HG02798 (cell line): ENCODE measurements around the gene TTLL6.

ENCODE experiments used
- ATAC-seq: cut with Tn5 transposase; IDR thresholded peaks from one replicate; pipeline ENCODE4 v1.9.1; 2021; ENCODE audit warnings: mild to moderate bottlenecking; ENCODE audit not compliant: unreplicated experiment, poor library complexity

The TTLL6 gene

GRCh38 chr17:48746916-48747444 lies 70.0 kb downstream of the TTLL6 start:
- ATAC-seq: no peak

DNA sequence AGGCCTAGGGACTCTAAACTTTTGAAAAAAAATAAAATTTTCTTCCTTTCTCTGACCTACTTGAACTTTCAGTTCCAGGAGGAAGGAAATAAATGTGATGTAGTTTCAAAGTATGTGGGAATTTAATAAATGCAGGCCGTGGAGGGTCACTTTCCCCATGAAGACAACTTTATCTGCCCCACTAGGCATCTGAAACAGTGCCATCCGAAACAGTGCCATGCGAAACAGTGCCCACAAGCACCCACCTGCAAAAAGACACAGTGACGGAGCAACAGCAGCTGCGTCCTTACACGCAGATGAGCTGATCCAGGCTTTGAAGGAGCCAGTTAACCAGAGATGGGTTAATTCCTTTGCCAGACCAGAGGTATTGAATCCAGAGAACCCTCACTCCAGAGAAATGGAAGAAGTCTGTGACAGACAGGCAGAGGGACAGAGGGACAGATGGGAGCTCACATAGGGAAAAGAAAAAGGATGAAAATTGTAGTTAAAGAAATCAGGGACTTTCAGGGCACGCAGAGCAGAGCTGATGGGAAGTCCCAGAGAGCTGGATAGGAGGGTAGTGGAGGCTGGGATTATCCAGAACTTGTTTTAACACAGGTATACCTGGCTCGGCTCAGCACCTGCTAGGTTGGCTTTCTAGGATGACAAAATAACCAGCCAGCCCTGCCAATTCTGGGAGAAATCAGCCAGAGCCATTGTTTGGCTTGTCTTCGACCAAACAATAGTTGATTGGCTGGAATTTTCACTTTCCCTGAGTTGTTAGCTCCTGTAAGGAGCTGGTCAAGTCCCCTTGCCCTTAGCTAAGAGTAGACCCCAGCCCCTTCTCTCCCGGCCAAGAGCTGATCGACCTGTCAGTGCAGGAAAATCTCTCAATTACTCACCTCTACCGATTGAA lies 71.4 kb downstream of the TTLL6 start:
- ATAC-seq: no peak

GRCh38 chr17:48740537-48740936 lies 76.5 kb downstream of the TTLL6 start:
- no peak for ATAC-seq

- no peak for ATAC-seq
Observed at GRCh38 chr17:48738803-48739526, 78.1 kb downstream of the TTLL6 start.

DNA sequence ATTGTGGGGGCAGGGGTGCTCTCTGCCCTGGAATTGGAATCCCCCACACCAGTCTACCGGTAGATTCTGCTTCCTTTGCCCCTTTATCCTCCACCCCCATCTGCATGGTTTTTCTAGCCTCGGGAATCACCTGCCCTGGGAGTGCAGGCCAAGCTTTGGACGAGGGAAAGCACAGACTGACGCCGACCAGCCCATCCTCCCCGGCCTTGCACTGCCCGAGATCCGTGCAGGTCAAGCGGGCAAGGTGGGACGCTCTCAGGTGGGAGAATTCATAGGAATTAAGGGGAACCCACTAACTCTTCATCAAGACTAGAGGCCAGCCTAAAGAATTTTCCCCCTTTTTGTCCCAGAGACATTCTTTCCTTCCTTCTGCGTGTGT lies 78.6 kb downstream of the TTLL6 start:
- ATAC-seq: no peak

DNA sequence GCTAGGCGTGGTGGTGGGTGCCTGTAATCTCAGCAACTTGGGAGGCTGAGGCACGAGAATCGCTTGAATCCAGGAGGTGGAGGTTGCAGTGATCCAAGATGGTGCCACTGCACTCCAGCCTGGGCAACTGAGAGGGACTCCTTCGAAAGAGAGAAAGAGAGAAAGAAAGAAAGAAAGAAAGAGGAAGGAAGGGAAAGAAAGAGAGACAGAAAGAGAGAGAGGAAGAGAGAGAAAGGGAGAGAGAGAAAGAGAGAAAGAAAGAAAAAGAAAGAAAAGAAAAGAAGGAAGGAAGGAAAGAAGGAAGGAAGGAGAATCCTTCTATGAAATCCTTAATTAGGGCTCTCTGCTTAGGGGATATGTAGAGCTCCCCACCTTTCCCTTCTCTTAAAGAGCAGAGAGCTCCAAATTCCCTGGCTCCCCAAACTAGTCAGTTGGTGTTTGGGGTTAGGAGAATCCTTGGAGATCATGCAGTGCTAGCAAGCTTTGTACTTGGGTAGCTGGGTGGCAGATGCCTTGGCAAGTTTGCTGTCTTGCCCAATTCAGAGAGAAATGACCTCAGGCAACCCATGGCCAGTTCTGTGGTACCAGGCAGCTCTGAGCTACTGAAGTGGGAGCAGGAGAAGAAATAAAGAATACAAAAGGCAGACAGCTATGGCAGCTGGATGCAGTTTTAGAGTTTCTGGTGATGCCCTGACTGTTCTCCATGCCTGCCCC lies 79.5 kb downstream of the TTLL6 start:
- ATAC-seq: no peak

DNA sequence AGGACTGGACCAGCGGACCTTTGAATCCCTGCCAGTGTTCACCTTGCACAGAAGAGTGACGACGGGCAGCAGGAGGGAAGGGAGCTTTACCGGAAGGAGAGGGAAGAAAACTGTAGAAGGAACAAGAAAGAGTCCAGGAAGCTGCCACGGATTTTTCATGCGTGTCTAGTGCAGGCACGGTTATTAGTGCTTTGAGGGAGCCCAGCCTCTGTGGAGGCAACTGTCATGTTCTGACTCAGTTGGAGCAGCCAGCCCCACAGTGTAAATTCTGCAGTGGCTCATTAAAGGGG lies 82.0 kb downstream of the TTLL6 start:
- no peak for ATAC-seq

DNA sequence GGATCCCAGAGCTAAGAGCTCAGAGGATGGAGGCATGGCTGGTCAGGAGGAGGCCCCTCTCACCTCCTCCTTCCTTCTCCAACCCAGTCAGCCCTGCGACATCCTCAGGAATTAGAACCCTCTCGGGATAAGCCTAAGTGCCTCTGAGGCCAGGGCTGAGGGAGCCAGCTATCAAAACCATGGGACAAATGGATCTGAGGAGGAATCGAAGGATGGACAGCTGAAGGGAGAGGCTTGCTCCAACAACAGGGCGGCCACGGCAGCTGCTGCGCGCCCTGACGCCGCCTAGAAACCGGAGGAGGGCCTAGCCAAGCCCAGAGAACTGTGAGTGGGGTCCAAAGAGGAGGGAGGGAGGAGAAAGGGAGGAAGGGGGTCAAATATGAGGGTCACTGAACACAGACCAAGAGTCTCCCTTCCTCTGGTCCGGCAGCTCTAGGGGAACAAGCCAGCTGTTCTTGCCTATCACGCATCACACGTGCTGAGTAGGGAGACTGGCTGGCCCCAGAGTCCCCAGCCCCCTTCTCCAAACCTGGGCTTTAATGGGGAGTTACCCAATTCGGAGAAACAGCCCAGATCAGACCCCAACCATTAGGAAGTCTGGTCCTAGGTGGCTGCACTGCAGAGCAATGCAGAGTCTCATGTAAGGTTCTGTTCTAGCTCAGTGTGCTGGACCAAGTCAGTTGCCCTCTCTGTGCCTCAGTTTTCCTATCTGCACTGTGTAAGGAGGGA lies 82.5 kb downstream of the TTLL6 start:
- no peak for ATAC-seq

- no peak for ATAC-seq
Observed at GRCh38 chr17:48733632-48734328, 83.2 kb downstream of the TTLL6 start.

GRCh38 chr17:48732688-48733629 lies 84.1 kb downstream of the TTLL6 start:
- no peak for ATAC-seq

DNA sequence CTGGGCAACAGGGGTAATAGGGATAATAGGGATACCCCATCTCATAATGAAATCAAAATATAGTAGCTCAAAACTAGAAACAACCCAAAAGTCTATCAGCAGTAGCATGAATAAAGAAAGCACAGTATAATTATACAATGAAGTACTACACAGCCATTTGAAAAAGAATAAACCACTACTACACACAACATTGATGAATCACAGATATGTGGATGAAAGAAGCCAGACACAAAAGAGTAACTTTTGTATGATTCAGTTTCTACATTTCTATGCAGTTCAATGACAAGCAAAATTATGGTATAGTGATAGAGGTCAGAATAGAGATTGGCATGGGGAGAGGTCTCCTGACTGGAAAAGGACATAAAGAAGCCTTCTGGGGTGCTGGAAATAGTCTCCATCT lies 85.7 kb downstream of the TTLL6 start:
- no peak for ATAC-seq

DNA sequence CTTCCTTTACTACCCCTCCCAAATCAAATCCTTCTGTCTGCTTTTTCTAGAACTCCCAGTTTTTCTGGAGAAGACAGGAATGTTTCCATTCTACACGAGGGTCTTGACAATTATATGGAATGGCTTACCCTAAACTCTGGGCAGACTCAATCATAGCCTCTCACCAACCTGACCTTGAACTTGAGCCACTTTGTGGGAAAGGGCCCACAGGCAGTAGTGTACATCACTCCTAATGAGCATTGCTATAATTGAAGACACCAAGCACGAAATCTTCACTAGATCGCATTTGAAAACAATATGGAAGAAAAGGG lies 86.8 kb downstream of the TTLL6 start:
- ATAC-seq: no peak

DNA sequence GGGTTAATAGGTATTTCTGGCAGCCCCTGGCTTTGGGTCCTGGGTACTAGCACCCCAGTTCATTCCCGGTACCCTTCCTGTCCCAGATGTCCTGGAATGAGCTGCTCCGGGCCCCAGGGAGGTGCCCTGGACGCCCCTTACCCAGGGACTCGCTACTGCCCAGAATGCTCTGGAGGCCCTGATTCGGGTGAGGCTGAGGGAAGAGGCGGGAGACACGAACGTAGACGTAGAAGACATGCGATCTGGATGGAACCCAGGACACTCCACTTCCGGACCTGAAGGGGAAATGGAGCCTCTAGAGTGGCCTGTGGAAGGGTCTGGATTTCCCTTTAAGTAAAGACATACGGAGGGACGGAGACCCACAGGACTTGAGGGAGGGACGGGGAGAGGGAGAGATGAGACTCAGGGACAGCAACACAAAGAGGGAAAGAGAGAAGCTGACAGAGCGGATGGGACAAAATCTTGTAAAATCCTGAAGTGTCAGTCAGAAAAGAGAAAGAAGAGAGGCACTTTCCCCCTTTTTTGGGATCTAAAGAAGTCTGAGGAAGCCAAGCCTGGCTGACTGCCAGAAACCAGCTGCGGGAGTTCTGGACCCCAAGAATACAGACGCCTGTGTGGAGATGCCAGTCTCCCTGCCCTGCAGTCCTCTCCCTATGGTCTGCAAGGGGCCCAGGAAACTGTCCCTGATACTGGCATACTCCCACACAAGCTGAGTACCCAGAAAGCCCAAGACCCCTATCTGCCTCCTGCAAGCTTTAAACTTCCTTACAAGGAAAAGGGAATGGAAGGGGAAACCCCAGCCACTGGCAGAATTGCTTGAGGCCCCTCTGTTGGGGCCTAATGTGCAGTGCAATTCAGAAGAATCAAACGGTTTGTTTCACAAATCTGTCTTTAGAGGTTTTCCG lies 87.4 kb downstream of the TTLL6 start:
- no peak for ATAC-seq

- ATAC-seq: no peak
Observed at GRCh38 chr17:48728232-48729231, 88.5 kb downstream of the TTLL6 start, which contains the start of gene HOXB13. TSS of gene HOXB13 (minus strand) at chr17:48728750. CDS start at chr17:48728593, 157 bp downstream.

DNA sequence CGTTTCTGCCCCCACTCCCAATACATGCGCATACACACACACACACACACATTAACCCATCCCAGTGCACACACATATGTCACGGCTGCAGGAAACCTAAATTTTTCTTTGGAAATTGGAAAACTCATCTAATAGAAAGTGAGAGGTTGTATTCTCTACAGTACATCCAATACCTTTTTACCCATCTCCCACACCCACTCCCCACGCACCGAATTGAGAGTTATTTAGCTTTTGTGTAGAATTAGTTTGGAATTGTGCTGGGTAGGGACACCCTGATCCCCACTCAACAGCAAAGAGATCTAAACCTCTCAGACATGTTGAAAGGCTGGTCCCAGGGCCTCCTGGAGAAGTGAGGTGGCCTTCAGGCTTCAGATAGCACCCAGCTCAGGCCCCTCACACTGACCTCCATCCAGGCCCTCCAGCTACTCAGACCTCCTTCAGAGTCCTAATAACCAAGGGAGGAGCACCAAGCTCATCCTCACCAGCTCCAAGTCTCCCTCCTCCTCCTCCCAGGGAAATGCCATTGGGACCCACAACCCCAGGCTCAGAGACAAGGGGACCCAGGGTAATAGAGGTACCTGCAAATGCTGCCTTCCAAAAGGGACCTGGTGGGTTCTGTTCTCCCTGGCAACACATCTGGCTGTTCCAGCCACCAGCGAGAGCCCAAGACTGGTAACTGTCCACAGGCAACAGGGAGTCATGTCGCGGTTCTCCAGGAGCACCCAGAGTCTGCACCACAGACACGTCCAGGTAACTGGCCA lies 89.4 kb downstream of the TTLL6 start:
- ATAC-seq: no peak

- ATAC-seq: no peak
Observed at GRCh38 chr17:48726916-48727286, 90.1 kb downstream of the TTLL6 start.
